Sigmoid colon (tissue), 4 donors: ENCODE data around the gene ZNF525.

Experiments
- CTCF ChIP-seq, 4 experiments: fragments of 450-650 bp in 3 of 4; fragments of 200-600 bp in 1 of 4; IDR thresholded peaks; one replicate each; pipeline ENCODE4 v1.5.1; 2016 to 2019; ENCODE audit warnings: antibody characterized with exemption in 4 of 4, mild to moderate bottlenecking in 3 of 4, moderate library complexity in 2 of 4
- EP300 ChIP-seq, 4 donors: sonication (generic); formaldehyde crosslinking; IDR thresholded peaks; one replicate each; pipeline ENCODE4 v1.6.1; 2017; ENCODE audit warnings: antibody characterized with exemption in 4 of 4
- POLR2A ChIP-seq, 2 donors: fragments of 450-650 bp; IDR thresholded peaks; one replicate each; pipeline ENCODE4 v1.6.1; 2016; ENCODE audit warnings: antibody characterized with exemption in 2 of 2, mild to moderate bottlenecking in 2 of 2, moderate library complexity in 2 of 2
- POLR2AphosphoS5 ChIP-seq, 4 donors: sonication (generic); formaldehyde crosslinking; IDR thresholded peaks; one replicate each; pipeline ENCODE4 v1.6.1; 2017; ENCODE audit warnings: antibody characterized with exemption in 4 of 4

- TF ChIP-seq CTCF (IDR thresholded peaks at IDR 0.05) (no peak), POLR2A (IDR thresholded peaks at IDR 0.05) (peak; percentile 44 to 50), POLR2AphosphoS5 (IDR thresholded peaks at IDR 0.05) (peak; percentile 59 to 88 (median 83)), EP300 (IDR thresholded peaks at IDR 0.05) (no peak)
Measured at GRCh38 chr19:53333463-53334449, 31.7 kb upstream of the ZNF525 start, which contains the start of gene ZNF845.
